ENCODE measurements around the gene DDHD1. TPM values are rescaled to one million over a fixed set of nuclear protein-coding genes. Genes with fewer than 3 reads are reported as not detected.
"Not testable (repeated sequence)": the region's sequence is repeated elsewhere in the genome, so short reads cannot be mapped to it uniquely, and the experiment has no call there.

Gene DDHD1
- total RNA-seq, 2 donors from 2014 or later: 9.0 to 10.1 TPM

DNA sequence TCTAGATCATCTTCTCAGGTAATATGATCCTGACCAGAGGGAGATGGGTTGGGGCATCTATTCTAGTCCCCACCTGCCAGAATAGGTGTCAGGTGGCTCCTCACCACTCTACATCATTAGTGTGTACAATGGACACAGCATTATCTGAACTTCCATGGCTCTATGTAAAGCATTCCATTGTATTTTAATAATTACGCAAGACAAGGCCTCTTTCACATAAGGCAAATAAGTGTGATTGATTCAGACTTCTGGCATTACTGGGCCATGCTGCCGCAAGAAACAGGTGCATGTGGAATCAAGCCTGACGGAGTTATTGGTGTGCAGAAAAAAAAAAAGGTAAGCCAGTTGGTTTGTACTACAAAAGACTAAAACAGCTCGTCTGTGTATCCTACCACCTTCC, 3.1 kb upstream of the DDHD1 start:
- intact Hi-C loops (cut with DNase I, micrococcal nuclease): no loop called here
- ATAC-seq (no peak), DNase-seq (no peak)

DNA sequence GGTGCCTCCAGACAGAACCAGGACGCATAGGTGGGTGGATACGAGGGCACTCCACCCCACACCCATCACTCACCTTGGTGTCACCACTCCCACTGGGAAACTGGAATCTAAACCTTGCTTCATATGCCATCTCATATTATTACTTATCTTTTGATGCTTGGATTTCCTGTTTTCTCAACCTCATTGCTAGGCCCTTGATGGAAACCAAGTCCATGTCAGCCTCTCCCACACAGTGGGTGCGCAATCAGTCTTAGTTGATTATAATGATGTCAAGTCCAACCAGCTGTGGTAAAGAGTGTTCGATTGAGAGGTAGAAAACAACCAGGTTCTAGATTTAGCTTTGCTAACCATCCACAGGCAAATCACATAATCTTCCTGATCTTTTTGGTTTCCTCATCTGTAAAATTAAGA, 584 bp upstream of the DDHD1 start:
- intact Hi-C loops (cut with DNase I, micrococcal nuclease): no loop called here

DNA sequence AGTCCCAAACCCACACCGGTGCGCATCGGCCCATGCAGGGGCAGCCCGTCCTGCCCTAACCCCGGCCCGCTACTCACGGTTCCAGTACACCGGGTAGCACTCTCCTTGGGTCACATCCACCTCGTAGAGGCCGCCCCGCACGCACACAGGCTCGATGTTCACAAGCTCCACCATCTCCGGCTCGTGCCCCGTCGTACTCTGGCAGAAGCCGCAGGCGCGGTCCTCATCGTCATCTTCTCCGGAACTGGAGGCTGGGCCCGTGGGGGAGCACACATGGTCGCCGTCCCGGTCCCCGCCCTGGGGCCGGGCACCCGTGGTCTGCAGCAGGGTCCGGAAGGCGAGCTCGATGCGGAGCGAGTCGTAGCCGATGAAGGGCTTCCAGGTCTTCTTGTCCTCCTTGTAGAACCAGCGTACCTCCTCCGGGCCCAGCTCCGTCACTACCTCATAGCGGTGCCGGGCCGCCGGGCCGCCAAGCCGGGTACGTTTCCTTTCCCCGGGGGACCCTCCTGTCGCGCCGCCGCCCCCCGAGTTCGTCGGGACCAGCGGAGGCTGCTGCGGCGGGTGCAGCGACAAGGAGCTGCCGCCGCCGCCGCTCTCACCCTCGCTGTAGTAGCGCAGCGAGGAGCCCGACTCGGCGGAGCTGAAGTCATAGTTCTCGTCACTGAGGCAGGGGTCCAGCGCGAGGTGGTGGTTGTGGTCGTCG, 788 bp downstream of the DDHD1 start:
- intact Hi-C loops (cut with DNase I, micrococcal nuclease): no loop called here
- ATAC-seq: peak; percentile 53
- DNase-seq: peak; percentile 58 to 71

More for the DNA sequence above, 584 bp upstream of the DDHD1 start:
- DNase-seq: no peak
- ATAC-seq: no peak

DNA sequence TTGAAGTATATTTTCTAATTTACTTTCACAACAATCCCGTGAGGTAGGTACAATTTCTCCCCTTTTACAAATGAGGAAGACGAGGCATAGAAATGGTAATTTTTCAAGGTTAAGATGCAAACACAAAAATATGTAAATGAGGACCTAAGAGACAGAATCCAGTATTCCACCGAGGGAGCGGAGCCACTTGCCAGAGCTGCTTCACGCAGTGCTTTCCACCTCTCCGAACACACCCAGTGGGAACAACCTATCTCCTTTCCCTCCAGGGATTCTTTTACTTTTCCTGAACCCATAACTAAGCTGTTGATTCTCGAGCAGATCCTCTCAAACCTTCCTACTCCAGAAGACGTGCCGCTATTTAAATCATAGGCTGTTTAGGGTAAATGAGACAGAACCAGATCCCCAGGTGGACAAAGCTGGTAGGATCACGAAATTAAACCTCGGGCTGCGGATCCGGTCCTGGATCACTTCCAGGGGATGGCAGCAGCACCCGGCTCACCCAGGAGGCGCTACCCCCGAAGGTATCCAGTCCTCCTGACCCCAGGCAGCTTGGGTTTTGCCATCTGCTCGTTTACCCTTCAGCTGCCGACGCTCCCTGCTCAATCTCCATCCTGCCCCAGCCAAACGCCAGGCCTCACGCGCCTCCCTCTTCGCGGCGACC, 1.5 kb downstream of the DDHD1 start:
- ATAC-seq (peak; percentile 27), DNase-seq (peak; percentile 49 to 55)
- intact Hi-C loops (cut with DNase I, micrococcal nuclease): no loop called here

DNA sequence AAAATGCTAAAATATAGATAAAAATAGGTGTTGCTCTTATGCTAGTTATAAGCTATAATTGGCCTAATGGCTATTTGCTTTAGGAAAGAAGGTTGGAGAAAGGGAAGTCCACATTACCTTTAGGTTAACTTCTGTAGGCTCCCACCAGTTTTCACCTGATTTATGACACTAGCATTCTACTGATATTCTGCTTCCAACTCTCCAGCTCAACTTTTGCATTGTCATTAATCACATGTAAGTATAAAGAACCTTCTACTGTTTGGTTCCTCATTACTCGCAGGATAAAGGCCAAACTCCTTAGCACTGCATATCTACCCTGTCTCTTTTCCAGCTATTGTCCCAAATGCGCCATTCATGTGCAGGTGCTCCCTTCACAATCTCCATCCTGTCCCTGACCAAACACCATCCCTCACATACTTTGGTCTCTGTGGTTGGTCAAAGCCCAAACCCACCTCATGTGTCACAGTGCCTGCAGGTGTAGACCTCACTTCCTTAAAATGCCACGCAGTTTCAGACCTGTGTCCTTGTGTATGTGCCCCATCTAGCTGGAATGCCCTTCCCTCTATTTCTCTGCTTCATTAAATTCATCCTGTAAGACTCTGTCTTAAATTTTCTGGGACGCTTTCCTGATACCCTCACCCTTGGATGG, 3.3 kb downstream of the DDHD1 start:
- no peak for ATAC-seq
- peak in 1 of 2 donors; percentile 5 for DNase-seq
- intact Hi-C loops (cut with DNase I, micrococcal nuclease): no loop called here

DNA sequence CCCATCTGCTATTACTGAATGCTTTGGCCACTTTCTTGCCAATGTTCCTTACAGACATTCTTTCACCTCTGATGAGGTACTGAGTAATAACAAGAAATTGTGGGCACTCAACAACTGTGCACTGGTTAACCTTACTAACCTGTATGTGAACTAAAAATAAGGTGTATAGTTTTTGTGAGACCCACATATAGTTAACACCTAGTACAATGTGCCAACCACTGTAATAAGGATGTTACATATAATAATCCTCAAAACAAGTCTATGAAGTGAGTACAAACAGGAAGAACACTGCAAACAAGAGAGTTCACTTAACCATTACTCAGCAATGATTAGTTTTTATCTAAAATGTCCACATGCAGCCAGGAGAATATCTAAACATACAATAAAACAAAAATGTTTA, 4.5 kb downstream of the DDHD1 start:
- intact Hi-C loops (cut with DNase I, micrococcal nuclease): no loop called here
- no peak for DNase-seq
- ATAC-seq: no peak

DNA sequence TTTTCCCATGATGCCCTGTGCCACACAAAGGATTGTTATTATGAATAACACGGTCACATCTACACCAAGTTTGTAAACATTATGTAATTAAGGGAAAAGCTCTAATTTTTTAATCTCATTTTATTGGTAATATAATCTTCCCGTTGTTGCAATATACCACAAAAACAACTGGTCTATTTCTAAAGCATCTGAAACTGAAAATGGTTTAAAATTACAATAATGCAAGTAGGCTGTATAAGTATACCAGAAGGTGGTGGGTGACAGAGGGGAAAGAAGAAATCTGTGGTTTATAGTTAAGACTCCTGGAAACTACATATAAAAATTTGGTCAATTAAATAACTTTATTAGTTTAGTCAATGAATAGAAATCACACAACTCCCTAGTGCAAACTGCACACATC, 5.2 kb downstream of the DDHD1 start:
- no peak for ATAC-seq
- intact Hi-C loops (cut with DNase I, micrococcal nuclease): no loop called here
- no peak for DNase-seq

DNA sequence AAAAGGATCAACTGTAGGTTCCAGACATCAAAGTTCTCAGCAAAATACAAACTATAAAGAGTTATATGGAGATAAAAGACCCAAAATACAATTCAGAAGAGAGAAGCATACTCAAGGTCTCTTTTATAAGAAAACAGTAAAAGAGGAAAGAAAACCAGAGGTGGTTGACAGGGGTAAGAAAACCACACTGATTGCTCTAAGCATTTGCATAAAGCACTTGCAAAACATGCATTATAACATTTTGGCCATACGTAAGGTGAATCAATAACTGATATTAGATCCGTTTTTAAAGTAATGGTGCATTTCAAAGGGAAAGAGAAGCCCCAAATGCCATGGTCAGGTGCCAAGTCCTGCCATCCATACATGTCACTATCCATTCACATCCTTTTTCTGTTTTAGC, 5.9 kb downstream of the DDHD1 start:
- intact Hi-C loops (cut with DNase I, micrococcal nuclease): no loop called here
- DNase-seq (no peak), ATAC-seq (no peak)

DNA sequence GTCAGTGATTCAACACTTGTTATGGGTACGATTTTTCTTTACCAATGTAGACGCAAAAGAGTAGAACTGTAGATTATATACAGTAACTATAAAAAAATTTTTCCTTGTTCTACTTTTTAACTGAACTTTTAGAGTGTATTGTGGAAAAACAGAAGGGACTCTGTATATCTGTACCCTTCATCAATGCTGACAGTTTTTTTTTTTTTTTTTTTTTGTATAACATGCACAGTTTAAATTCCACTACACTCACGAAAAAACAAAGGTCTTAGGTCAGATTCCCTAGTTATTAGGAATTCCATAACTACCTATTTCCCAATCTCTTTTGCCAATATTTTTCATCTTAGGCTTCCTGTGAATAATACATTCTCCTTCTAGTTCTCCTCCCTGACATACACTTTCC, 6.4 kb downstream of the DDHD1 start:
- intact Hi-C loops (cut with DNase I, micrococcal nuclease): no loop called here
- DNase-seq (no peak), ATAC-seq (no peak)

DNA sequence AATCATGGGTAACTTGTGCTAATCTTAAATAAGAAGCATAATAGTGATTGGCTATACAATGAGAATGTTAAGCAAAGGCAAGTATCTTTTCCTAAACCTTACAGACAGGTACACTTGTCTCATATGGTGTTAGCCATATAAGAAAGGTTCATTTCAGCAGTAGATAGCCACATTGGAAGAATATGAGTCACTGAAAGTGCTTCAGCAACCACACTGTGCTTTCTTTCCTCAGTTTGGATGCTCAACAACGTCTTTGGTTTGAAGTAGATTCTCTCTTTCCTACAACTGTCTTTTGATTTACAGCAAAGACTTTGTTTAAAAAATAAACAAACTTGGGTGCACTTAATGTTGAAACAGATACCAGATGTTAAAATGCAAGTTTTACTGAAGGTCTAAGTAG, 8.9 kb downstream of the DDHD1 start:
- no peak for DNase-seq
- no peak for ATAC-seq
- intact Hi-C loops (cut with DNase I, micrococcal nuclease): no loop called here

DNA sequence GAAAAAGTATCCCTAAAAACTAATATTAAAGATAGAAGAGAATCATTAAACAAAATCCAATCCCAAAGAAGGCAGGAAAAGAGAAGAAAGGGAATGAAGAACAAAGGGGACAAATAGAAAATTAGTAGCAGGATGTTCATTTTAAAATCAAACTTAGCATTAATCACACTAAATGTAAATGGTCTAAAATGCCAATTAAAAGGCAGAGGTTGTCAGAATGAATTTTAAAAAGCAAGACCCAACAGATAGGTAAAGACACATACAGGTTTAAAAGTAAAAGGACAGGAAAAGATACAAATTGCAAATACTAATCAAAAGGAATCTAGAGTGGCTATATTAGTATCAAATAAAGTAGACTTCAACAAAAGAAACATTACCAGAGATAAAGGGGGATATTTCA, 12.5 kb downstream of the DDHD1 start:
- intact Hi-C loops (cut with DNase I, micrococcal nuclease): no loop called here
- DNase-seq: no peak
- no peak for ATAC-seq

DNA sequence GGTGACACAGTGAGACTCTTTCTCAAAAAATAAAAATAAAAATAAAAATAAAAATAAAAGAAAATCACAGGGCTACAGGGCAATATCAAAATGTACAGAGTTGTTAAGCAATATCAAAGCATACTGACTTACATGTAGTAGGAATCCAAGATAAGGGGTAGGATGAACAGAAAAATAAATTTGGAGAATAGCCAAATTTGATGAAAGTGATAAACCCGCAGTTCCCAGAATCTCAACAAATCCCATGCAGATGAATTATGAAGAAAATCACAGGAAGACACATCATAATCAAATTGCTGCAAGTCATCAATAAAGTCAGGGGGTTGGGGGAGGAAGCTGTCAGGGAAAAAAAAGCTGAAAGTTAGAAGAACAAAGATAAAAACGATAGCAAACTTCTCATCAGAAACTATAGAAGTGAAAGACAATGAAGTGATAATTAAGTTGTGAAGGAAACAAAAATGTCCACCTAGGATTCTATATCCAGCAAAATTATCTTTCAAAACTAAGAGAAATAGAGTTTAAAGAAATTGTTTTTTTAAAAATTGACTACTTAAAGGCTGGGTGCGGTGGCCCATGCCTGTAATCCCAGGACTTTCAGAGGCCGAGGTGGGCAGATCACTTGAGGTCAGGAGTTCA, 15.4 kb downstream of the DDHD1 start:
- intact Hi-C loops (cut with DNase I, micrococcal nuclease): no loop called here
- DNase-seq (no peak), ATAC-seq (no peak)

DNA sequence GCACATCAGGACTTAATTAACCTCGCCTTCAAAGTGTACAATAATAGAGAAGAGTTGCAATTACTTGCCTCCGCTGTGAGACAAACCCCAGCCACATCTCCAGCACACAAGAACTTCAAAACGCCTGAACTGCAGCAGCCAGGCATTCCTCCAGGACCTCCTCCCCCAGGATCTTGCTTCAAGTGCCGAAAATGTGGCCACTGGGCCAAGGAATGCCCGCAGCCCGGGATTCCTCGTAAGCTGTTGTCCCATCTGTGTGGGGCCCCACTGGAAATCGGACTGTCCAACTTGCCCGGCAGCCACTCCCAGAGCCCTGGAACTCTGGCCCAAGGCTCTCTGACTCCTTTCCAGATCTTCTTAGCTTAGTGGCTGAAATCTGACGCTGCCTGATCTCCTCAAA, 22.6 kb downstream of the DDHD1 start:
- DNase-seq; ATAC-seq; intact Hi-C loops (cut with DNase I, micrococcal nuclease): not testable (repeated sequence)

DNA sequence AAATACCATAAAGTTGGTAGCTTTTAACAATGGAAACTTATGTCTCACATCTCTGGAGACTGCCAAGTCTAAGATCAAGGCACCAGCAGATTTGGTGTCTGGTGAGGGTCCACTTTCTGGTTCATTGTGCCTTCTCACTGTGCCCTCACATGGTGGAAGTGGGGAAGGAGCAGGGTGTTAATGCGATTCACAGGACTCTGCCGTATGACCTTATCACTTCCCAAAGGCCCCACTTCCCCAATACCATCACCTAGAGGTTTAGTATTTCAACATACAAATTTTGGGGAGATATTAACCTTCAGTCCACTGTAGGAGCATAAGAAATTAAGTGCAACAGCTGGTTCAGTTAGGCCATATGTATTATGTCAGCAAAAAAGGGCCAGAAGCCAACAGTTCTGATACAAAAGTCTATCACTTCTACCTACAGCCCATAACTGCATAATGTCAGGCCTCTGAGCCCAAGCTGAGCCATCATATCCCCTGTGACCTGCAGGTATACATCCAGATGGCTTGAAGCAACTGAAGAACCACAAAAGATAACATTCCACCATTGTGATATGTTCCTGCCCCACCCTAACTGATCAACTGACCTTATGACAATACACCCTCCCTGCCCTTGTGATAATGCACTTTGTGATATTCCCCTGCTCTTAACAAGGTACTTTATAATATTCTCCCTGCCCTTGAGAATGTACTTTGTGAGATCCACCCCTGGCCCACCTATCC, 24.7 kb downstream of the DDHD1 start:
- intact Hi-C loops (cut with DNase I, micrococcal nuclease): no loop called here
- ATAC-seq (no peak), DNase-seq (no peak)

DNA sequence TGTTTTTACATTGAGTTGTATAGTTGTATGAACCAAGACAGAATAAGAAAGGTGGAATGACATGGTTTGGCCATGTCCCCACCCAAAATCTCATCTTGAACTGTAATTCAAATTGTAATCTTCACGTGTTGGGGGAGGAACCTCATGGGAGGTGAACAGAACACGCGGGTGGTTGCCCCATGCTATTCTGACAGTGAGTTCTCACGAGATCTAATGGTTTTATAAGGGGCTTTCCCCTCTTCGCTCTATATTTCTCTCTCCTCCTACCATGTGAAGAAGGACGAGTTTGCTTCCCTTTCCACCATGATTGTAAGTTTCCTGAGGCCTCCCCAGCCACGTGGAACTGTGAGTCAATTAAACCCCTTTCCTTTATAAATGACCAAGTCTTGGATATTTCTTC, 25.3 kb downstream of the DDHD1 start:
- DNase-seq (no peak), ATAC-seq (no peak)
- intact Hi-C loops (cut with DNase I, micrococcal nuclease): no loop called here

DNA sequence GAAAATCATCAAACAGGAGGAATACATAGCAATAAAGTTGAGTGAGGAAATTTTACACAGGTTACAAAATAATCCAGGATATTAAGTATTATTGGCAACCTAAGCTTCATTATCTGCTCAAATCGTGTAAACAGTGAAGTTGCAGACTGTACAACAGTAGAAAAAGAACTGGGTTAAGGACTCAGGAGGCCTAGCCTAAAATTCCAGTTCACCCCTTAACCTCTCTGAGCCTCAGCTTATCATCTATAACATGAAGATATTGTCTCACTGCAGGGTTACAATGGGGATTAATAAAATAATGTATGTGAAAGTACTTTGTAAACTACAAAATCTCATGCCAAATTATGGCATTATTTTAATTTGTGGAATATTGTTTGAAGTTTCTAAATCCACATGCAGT, 26.0 kb downstream of the DDHD1 start:
- intact Hi-C loops (cut with DNase I, micrococcal nuclease): no loop called here

DNA sequence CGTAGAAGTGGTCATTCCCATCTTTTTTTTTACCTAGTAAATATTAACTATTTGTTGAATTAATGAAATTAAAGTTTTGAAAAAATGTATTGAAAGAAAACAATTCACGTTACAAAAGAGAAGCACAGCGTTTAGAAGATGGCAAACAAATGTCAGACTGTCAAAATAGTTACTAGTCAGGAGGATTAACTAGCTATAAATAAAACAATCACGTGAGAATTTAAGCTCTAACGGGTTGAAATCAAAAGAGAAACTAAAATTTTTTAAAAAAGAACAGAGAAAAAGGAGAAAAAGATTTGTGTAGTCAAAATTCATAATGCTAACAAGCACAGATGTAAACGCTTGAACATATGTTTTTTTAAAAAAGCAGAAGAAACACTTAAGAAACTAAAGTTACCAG, 26.4 kb downstream of the DDHD1 start:
- intact Hi-C loops (cut with DNase I, micrococcal nuclease): no loop called here
- ATAC-seq: no peak

More for the DNA sequence above, 26.0 kb downstream of the DDHD1 start:
- ATAC-seq (no peak), DNase-seq (no peak)

DNA sequence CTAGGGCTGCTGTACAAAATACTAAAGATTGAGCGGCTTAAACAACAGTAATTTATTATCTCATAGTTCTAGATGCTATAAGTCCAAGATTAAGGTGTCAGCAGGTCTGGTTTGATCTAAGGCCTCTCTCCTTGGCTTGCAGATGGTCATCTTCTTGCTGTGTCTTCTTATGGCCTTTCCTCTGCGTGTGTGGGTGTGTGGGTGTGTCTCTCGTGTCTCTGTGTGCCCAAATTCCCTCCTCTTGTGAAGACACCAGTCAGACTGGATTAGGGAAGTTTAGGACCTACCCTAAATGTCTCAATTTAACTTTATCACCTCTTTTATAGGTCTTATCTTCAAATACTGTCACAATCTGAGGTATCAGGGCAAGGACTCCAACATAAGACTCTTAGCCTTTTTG, 28.3 kb downstream of the DDHD1 start:
- ATAC-seq (no peak), DNase-seq (no peak)
- intact Hi-C loops (cut with DNase I, micrococcal nuclease): no loop called here

More for the DNA sequence above, 26.4 kb downstream of the DDHD1 start:
- DNase-seq: no peak

DNA sequence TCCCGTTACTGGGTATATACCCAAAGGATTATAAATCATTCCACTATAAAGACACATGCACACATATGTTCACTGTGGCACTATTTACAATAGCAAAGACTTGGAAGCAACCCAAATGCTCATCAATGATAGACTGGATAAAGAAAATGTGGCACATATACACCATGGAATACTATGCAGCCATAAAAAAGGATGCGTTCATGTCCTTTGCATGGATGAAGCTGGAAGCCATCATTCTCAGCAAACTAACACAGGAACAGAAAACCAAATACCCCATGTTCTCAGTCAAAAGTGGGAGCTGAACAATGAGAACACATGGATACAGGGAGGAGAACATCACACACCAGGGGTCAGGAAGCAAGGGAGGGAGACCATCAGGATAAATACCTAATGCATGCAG, 31.7 kb downstream of the DDHD1 start:
- intact Hi-C loops (cut with DNase I, micrococcal nuclease); DNase-seq; ATAC-seq: not testable (repeated sequence)
